B cell (primary cell): ENCODE data around the gene ARSJ.

Source experiments
- CTCF ChIP-seq: fragments of 200-600 bp; IDR thresholded peaks from one replicate; pipeline ENCODE4 v1.8.0; 2022; ENCODE audit warnings: antibody characterized with exemption, mild to moderate bottlenecking
- EZH2 ChIP-seq: IDR thresholded peaks from 2 replicates; pipeline ENCODE4 v1.6.1; 2012; ENCODE audit warnings: borderline replicate concordance, low read depth, mild to moderate bottlenecking, moderate library complexity, low read length; ENCODE audit not compliant: insufficient read depth, poor library complexity, severe bottlenecking

GRCh38 chr4:113962016-113962347 is 17.5 kb downstream of the ARSJ start:
- TF ChIP-seq EZH2 (no peak), CTCF (no peak)
